Osteocyte (in vitro differentiated cells): ENCODE measurements around the gene DDX41. TPM values are rescaled to one million over a fixed set of nuclear protein-coding genes. Genes with fewer than 3 reads are reported as not detected.

Source experiments
- DNase-seq: peaks from one replicate; pipeline ENCODE4 v3.0.0; 2021; ENCODE audit warnings: mixed read lengths; ENCODE audit not compliant: unreplicated experiment; ENCODE audit errors: extremely low spot score
- H3K27ac Mint-ChIP-seq: one replicate; pipeline ENCODE4 v1.8.0; 2021; ENCODE audit warnings: mild to moderate bottlenecking, mixed read lengths; ENCODE audit not compliant: unreplicated experiment
- H3K27me3 Mint-ChIP-seq: one replicate; pipeline ENCODE4 v1.8.0; 2021; ENCODE audit warnings: mixed read lengths; ENCODE audit not compliant: unreplicated experiment
- H3K36me3 Mint-ChIP-seq: one replicate; pipeline ENCODE4 v1.8.0; 2021; ENCODE audit warnings: mixed read lengths; ENCODE audit not compliant: unreplicated experiment
- H3K4me1 Mint-ChIP-seq: one replicate; pipeline ENCODE4 v1.8.0; 2021; ENCODE audit warnings: mixed read lengths; ENCODE audit not compliant: unreplicated experiment
- H3K4me3 Mint-ChIP-seq: one replicate; pipeline ENCODE4 v1.8.0; 2021; ENCODE audit warnings: mild to moderate bottlenecking, moderate library complexity, mixed read lengths; ENCODE audit not compliant: unreplicated experiment
- H3K9me3 Mint-ChIP-seq: one replicate; pipeline ENCODE4 v1.8.0; 2021; ENCODE audit warnings: mixed read lengths; ENCODE audit not compliant: unreplicated experiment
- CTCF ChIP-seq: fragments of 200-600 bp; sonication (generic); IDR thresholded peaks from 2 replicates; pipeline ENCODE4 v1.5.0; 2021; ENCODE audit warnings: antibody characterized with exemption, mild to moderate bottlenecking, moderate library complexity
- total RNA-seq: library from RNA; stranded (reverse); gene quantifications from 2 replicates; pipeline ENCODE4 v1.2.1, GENCODE V29; 2021

The DDX41 gene
- total RNA-seq, 1 donor from 2014 or later: 83.1 TPM

DNA sequence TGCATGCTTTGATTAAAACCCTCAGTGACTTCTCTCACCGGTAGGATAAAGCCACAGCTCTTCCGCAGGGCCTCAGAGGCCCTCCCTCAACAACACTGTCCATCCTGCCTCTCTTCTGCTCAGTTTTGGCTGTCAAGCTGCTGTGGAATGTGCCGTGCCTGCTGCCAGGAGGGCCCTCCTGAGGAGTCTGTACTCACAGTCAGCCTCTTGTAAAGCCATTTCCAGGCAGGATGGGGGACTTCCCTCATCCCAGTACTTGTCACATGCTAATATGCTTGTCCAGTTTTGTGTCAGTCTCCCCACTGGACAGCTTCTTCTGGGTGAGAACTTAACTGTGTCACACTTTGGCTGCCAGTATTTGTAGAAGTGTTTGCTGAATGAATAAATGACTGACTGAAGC lies 13.9 kb upstream of the DDX41 start:
- H3K27ac Mint-ChIP-seq: peak overlapping the region; percentile 31
- no peak overlapping the region for H3K4me3 Mint-ChIP-seq
- no peak for TF ChIP-seq CTCF
- DNase-seq: no peak
- H3K9me3 Mint-ChIP-seq: no peaks in the 10 kb centered on the region
- peaks cover 7% of the 10 kb centered on the region for H3K4me1 Mint-ChIP-seq
- no peaks in the 10 kb centered on the region for H3K27me3 Mint-ChIP-seq
- peaks cover 29% of the 10 kb centered on the region for H3K36me3 Mint-ChIP-seq

DNA sequence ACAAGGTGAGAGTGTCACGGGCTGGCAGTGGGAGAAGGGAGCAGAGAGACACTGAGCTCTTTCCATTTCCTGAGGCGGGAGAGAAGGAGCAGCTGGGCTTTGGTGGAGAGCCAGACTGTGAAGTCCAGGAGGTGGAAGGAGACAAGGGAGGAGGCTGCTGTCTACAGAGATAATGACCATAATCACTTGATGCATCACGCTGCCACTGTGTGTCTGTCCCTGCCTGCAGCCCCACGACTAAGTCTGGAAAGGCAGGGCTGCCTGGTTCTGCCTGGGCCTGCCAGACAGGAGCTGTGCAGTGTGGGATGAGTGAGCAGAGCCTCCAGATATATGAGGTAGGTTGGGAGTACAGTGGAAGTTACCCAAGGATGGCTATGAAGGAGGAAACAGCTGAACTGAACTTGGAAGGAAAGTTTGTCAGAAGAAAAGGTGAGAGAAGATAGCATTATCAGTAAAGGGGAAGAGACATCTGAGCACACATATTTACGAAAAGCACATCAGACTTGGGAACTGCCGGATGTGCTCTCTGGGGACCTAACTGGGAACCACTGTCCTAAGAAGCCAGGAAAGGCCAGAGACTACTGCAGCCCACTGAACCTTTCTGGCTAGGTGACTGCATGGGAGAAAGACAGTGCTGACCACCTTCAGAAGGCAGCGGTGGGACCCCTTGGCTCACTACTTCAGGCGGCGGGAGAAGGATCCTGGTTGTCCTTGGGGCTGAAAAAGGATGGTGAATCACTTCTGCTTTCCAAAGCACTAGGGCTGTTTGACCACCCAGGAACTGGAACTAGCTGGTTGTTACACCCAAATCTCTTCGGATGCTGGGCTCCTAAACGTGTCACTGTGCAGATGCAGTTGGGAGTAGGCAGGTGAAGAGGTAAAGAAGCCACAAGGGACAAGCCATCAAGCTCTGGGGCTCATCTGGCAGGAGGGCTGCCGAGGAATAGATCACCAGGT lies 12.8 kb upstream of the DDX41 start:
- H3K36me3 Mint-ChIP-seq: peaks cover 29% of the 10 kb centered on the region
- TF ChIP-seq CTCF: no peak
- H3K27me3 Mint-ChIP-seq: no peaks in the 10 kb centered on the region
- no peak overlapping the region for H3K4me3 Mint-ChIP-seq
- no peak for DNase-seq
- no peaks in the 10 kb centered on the region for H3K4me1 Mint-ChIP-seq
- no peak overlapping the region for H3K27ac Mint-ChIP-seq
- H3K9me3 Mint-ChIP-seq: no peaks in the 10 kb centered on the region

GRCh38 chr5:177528631-177529030 lies 11.9 kb upstream of the DDX41 start:
- Mint-ChIP-seq H3K4me1 (no peaks in the 10 kb centered on the region), H3K4me3 (no peak overlapping the region), H3K27ac (no peak overlapping the region), H3K9me3 (no peaks in the 10 kb centered on the region), H3K36me3 (peaks cover 30% of the 10 kb centered on the region), H3K27me3 (no peaks in the 10 kb centered on the region)
- no peak for TF ChIP-seq CTCF
- DNase-seq: no peak

DNA sequence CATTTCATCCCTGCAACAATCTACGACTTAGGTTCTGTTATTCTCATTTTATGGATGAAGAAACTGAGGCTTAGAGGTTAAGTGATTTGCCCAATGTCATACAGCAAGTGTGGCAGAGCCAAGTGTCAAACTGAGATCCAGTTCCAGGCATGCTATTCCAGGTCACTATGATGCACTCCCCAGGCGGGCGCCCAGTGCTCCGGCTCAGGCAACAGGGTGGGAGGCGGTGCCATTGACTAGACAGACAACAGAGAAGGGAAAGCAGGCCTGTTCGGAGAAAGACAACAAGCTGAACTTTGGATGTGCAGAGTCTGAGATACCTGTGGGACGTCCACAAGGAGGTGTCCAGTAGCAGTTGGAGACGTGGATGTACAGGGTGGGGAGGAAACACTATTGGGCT lies 10.8 kb upstream of the DDX41 start:
- Mint-ChIP-seq H3K4me1 (no peaks in the 10 kb centered on the region), H3K27ac (no peak overlapping the region), H3K27me3 (no peaks in the 10 kb centered on the region), H3K9me3 (no peaks in the 10 kb centered on the region), H3K4me3 (no peak overlapping the region), H3K36me3 (peaks cover 28% of the 10 kb centered on the region)
- no peak for DNase-seq
- no peak for TF ChIP-seq CTCF

DNA sequence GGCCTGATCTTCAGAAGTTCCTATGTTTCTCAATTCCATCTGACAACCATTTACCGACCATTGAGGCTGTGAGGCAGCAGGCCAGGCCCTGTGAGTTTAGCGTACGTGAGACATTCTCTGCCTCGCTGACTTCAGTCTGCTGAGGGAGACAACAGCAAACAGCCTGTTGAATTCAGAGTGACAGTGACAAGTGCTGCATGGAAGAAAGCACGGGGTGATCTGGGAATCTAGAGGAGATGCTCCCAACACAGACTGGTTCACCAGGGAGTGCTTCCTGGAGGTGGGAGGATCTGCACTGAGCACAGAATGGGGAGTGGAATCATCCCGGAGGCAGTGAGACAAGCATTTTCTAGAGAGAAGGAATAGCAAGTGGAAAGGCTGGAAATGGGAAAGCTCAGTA lies 10.0 kb upstream of the DDX41 start:
- H3K4me3 Mint-ChIP-seq: no peak overlapping the region

More for the DNA sequence above, 10.0 kb upstream of the DDX41 start:
- no peak for DNase-seq
- Mint-ChIP-seq H3K9me3 (no peaks in the 10 kb centered on the region), H3K27me3 (no peaks in the 10 kb centered on the region), H3K4me1 (no peaks in the 10 kb centered on the region), H3K36me3 (peaks cover 25% of the 10 kb centered on the region), H3K27ac (no peak overlapping the region)
- no peak for TF ChIP-seq CTCF
